PC-3 (cell line): Measurements from ENCODE around the gene CACNG5.

Source experiments
- CTCF ChIP-seq: fragments of 300-600 bp; sonication (generic); conservative IDR thresholded peaks from 2 replicates; pipeline ENCODE4 v1.5.1; 2017; ENCODE audit warnings: antibody characterized with exemption, low read depth, mild to moderate bottlenecking, low read length
- EZH2 ChIP-seq: fragments of 300-600 bp; sonication (generic); IDR thresholded peaks from one replicate; pipeline ENCODE4 v1.6.1; 2017; ENCODE audit warnings: antibody characterized with exemption, mild to moderate bottlenecking, low read length; ENCODE audit not compliant: unreplicated experiment

GRCh38 chr17:66863820-66864219, 28.9 kb downstream of the CACNG5 start:
- TF ChIP-seq CTCF: no peak
- no peak for TF ChIP-seq EZH2
